CD8-positive, alpha-beta memory T cell (primary cell): ENCODE measurements around the gene SCN3B. TPM values are rescaled to one million over a fixed set of nuclear protein-coding genes. Genes with fewer than 3 reads are reported as not detected.

ENCODE experiments used
- CTCF ChIA-PET: fragments of 350-600 bp; sonication (Branson Sonifier 250); formaldehyde crosslinking; loops from one replicate; lab custom pipeline; 2021; ENCODE audit warnings: antibody characterized with exemption; lab: Charles Lee
- POLR2A ChIA-PET: fragments of 350-600 bp; sonication (Branson Sonifier 250); formaldehyde crosslinking; loops from one replicate; lab custom pipeline; 2021; ENCODE audit warnings: antibody characterized with exemption; lab: Charles Lee
- DNase-seq, 5 donors: peaks; one replicate each; pipeline versions ENCODE4 v3.0.0 to v3.0.0-alpha.2; 2020 to 2022; ENCODE audit warnings: mixed read lengths in 1 of 5
- H3K27ac ChIP-seq: one replicate; pipeline ENCODE4 v1.7.0; 2013; ENCODE audit warnings: low read depth, mild to moderate bottlenecking, low read length, moderate library complexity
- H3K27me3 ChIP-seq: 2 replicates; pipeline ENCODE4 v1.7.0; 2013; ENCODE audit warnings: low read length, mild to moderate bottlenecking; ENCODE audit not compliant: insufficient read depth, poor library complexity, severe bottlenecking
- H3K36me3 ChIP-seq: 2 replicates; pipeline ENCODE4 v1.7.0; 2013; ENCODE audit warnings: mild to moderate bottlenecking, low read length, moderate library complexity; ENCODE audit not compliant: insufficient read depth
- H3K4me1 ChIP-seq: 2 replicates; pipeline ENCODE4 v1.7.0; 2013; ENCODE audit warnings: mild to moderate bottlenecking, low read length, moderate library complexity; ENCODE audit not compliant: insufficient read depth
- H3K4me3 ChIP-seq: 2 replicates; pipeline ENCODE4 v1.7.0; 2013; ENCODE audit warnings: mild to moderate bottlenecking, low read length
- H3K9me3 ChIP-seq: 2 replicates; pipeline ENCODE4 v1.7.0; 2013; ENCODE audit warnings: mild to moderate bottlenecking, low read length
- H3K27ac Mint-ChIP-seq, 8 donors: one replicate each; pipeline ENCODE4 v1.8.0; 2020 to 2021; ENCODE audit warnings: mixed read lengths in 8 of 8, mild to moderate bottlenecking in 6 of 8, inconsistent platforms in 3 of 8, moderate library complexity in 3 of 8
- H3K27me3 Mint-ChIP-seq, 2 donors: one replicate each; pipeline ENCODE4 v1.8.0; 2020 to 2021; ENCODE audit warnings: mixed read lengths in 2 of 2, mild to moderate bottlenecking in 1 of 2, moderate library complexity in 1 of 2
- H3K36me3 Mint-ChIP-seq, 3 donors: one replicate each; pipeline ENCODE4 v1.8.0; 2020 to 2021; ENCODE audit warnings: mixed read lengths in 3 of 3, inconsistent platforms in 1 of 3, mild to moderate bottlenecking in 1 of 3
- H3K4me1 Mint-ChIP-seq, 3 donors: one replicate each; pipeline ENCODE4 v1.8.0; 2020 to 2021; ENCODE audit warnings: mixed read lengths in 3 of 3, inconsistent platforms in 1 of 3, mild to moderate bottlenecking in 1 of 3
- H3K4me3 Mint-ChIP-seq, 7 donors: one replicate each; pipeline ENCODE4 v1.8.0; 2020 to 2021; ENCODE audit warnings: mixed read lengths in 7 of 7, mild to moderate bottlenecking in 6 of 7, moderate library complexity in 4 of 7, inconsistent platforms in 2 of 7
- H3K9me3 Mint-ChIP-seq, 5 donors: one replicate each; pipeline ENCODE4 v1.8.0; 2020 to 2022; ENCODE audit warnings: mixed read lengths in 5 of 5, mild to moderate bottlenecking in 3 of 5, moderate library complexity in 2 of 5, inconsistent platforms in 1 of 5
- polyA plus RNA-seq: library from polyadenylated mRNA; unstranded; fragments of 300-500 nt; fragmentation: Illumina TruSeq; gene quantifications from one replicate; pipeline ENCODE4 v1.2.3, GENCODE V29; 2021
- total RNA-seq, 2 experiments: library from RNA; stranded (reverse); gene quantifications; one replicate each; pipeline ENCODE4 v1.2.3, GENCODE V29; 2021

The SCN3B gene
- total and polyA plus RNA-seq, 3 experiments from 2014 or later: 0.22 TPM; not detected in 2

DNA sequence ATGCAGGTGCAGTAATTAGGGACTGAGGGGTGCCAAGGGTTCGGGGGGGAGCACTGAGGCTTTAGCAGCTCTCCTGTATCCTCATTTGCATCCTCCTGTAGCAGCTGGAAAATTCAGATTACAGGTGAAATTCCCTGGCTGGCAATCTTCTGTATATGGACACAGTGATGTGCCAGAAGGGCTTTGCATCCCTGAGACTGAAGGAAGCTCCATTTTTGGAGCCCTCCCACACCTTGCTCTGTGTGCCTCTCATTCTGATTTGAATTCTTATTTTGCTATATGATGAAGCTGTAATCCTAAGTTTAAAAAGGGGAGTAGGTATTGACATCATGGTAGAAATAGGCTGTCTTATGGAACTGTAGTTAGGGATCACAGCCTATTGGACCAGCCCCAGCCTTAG is 46.6 kb downstream of the SCN3B start:
- H3K4me3 Mint-ChIP-seq: no peak overlapping the region
- Histone ChIP-seq H3K36me3 (peaks cover 1% of the 10 kb centered on the region), H3K27me3 (no peaks in the 10 kb centered on the region), H3K4me3 (no peak overlapping the region), H3K4me1 (no peaks in the 10 kb centered on the region), H3K9me3 (no peaks in the 10 kb centered on the region), H3K27ac (no peak overlapping the region)
- peaks cover 6 to 86% (median 22%) of the 10 kb centered on the region in 3 donors for H3K36me3 Mint-ChIP-seq
- no peaks in the 10 kb centered on the region for H3K27me3 Mint-ChIP-seq
- DNase-seq: no peak
- CTCF ChIA-PET: no interaction called here
- POLR2A ChIA-PET: no interaction called here
- H3K9me3 Mint-ChIP-seq: no peaks in the 10 kb centered on the region
- H3K4me1 Mint-ChIP-seq: no peaks in the 10 kb centered on the region
- H3K27ac Mint-ChIP-seq: no peak overlapping the region

DNA sequence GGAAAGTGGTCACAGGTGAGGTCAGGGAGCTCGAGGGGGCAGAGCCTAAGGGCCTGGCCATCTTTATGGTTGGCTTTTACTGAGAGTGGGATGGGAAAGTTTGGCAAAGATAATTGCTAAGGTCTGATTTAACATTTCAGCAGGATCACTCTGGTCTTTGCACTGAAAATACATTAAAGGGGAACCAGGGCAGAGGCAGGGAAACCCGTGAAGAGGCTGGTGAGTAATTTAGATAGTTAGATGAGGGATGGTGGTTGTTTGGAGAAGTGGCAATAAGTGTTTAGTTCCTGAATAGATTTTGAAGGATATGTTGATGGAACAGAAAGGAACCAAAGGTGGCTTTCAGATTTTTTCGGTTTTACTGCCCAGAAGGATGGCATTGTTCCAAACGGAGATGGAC is 50.8 kb downstream of the SCN3B start:
- Histone ChIP-seq H3K9me3 (no peaks in the 10 kb centered on the region), H3K36me3 (no peaks in the 10 kb centered on the region), H3K27me3 (no peaks in the 10 kb centered on the region), H3K27ac (no peak overlapping the region), H3K4me1 (no peaks in the 10 kb centered on the region), H3K4me3 (no peak overlapping the region)
- Mint-ChIP-seq H3K9me3 (no peaks in the 10 kb centered on the region), H3K27ac (peak overlapping the region in 2 of 8 donors; percentile 16 to 40), H3K4me1 (no peaks in the 10 kb centered on the region), H3K27me3 (no peaks in the 10 kb centered on the region), H3K4me3 (no peak overlapping the region), H3K36me3 (peaks cover 6 to 80% (median 28%) of the 10 kb centered on the region in 3 donors)
- DNase-seq: no peak
- ChIA-PET POLR2A (no interaction called here), CTCF (interaction anchor here (0.6 kb wide), 1 partner anchor 10 kb away, joined by 3 read pairs; no protein-coding TSS in a partner anchor)

DNA sequence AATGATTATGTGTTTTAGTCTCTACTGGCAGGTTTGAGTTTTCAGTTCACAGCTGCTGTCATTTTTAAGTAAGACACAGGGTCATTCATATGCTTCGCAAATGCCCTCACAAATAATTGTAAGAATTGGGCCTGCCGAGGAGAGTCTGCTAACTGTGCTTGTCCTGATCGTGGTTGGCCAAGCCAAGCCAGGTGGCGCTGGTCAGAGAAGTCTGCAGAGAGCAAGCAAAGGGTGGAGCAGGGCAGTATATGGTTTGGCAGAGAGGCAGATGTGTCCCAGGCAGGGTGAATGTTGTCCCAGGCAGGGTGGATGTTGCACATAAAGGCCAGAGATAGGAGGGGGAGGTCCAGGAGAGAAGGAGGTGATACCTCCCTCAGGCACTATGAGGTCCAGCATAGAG is 52.7 kb downstream of the SCN3B start:
- Mint-ChIP-seq H3K4me1 (no peaks in the 10 kb centered on the region), H3K27me3 (no peaks in the 10 kb centered on the region), H3K27ac (no peak overlapping the region), H3K36me3 (peaks cover 6 to 73% (median 34%) of the 10 kb centered on the region in 3 donors), H3K9me3 (no peaks in the 10 kb centered on the region), H3K4me3 (no peak overlapping the region)
- Histone ChIP-seq H3K4me1 (no peaks in the 10 kb centered on the region), H3K36me3 (no peaks in the 10 kb centered on the region), H3K27me3 (no peaks in the 10 kb centered on the region), H3K9me3 (no peaks in the 10 kb centered on the region), H3K4me3 (no peak overlapping the region), H3K27ac (no peak overlapping the region)
- CTCF ChIA-PET: no interaction called here
- POLR2A ChIA-PET: no interaction called here
- no peak for DNase-seq

DNA sequence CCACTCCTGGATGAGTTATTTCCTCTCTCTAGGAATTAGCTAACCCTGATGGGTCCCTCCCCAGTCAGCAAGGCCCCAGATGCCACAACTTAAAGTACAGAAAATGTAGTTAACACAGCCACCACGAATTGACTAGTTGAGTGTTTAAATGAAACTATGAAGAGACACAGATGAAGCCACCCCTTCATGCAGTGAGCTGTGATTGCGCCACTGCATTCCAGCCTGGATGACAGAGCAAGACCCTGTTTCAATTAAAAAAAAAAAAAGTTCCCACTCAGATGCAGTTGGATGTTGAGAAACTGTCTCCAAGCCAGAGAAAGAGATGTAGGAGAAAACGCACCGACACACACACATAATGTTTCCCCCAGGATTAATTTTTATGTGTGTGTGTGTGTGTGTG is 53.3 kb downstream of the SCN3B start:
- Mint-ChIP-seq H3K4me1 (no peaks in the 10 kb centered on the region), H3K27me3 (no peaks in the 10 kb centered on the region), H3K4me3 (no peak overlapping the region), H3K36me3 (peaks cover 6 to 71% (median 31%) of the 10 kb centered on the region in 3 donors), H3K9me3 (no peaks in the 10 kb centered on the region), H3K27ac (peak overlapping the region in 1 of 8 donors; percentile 2)
- H3K27ac ChIP-seq: no peak overlapping the region
- CTCF ChIA-PET: interaction anchor here (1.1 kb wide), 1 partner anchor 21 kb away, joined by 3 read pairs; no protein-coding TSS in a partner anchor
- H3K36me3 ChIP-seq: no peaks in the 10 kb centered on the region
- no peaks in the 10 kb centered on the region for H3K9me3 ChIP-seq
- no peak overlapping the region for H3K4me3 ChIP-seq
- no peaks in the 10 kb centered on the region for H3K4me1 ChIP-seq
- POLR2A ChIA-PET: no interaction called here
- no peaks in the 10 kb centered on the region for H3K27me3 ChIP-seq
- no peak for DNase-seq

DNA sequence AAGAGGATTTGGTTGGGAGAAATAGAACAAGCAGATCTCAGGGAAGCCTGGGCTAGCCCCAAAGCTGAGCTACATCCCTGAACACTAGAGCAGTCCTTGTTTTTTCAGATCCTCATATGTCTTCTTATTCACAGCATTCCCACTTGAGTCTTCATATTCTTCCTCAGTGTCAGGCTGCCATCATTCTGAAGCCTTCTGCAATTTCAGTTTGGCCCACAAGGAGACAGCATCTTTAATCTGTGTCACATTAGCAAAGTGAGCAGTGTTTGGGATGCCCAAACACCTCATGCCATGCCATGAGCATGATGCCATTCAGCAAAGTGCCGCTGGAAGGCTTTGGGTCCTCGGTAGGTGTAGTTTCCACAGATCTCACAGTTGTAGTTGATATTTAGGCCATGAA is 56.6 kb downstream of the SCN3B start:
- Histone ChIP-seq H3K27ac (no peak overlapping the region), H3K36me3 (no peaks in the 10 kb centered on the region), H3K4me1 (no peaks in the 10 kb centered on the region), H3K27me3 (no peaks in the 10 kb centered on the region), H3K9me3 (no peaks in the 10 kb centered on the region), H3K4me3 (no peak overlapping the region)
- Mint-ChIP-seq H3K9me3 (no peaks in the 10 kb centered on the region), H3K4me1 (no peaks in the 10 kb centered on the region), H3K4me3 (no peak overlapping the region), H3K27me3 (no peaks in the 10 kb centered on the region), H3K36me3 (peaks cover 0 to 63% (median 28%) of the 10 kb centered on the region in 3 donors), H3K27ac (no peak overlapping the region)
- DNase-seq: no peak
- ChIA-PET POLR2A (no interaction called here), CTCF (interaction anchor here (1.7 kb wide), 1 partner anchor 16 kb away, joined by 8 read pairs; no protein-coding TSS in a partner anchor)

DNA sequence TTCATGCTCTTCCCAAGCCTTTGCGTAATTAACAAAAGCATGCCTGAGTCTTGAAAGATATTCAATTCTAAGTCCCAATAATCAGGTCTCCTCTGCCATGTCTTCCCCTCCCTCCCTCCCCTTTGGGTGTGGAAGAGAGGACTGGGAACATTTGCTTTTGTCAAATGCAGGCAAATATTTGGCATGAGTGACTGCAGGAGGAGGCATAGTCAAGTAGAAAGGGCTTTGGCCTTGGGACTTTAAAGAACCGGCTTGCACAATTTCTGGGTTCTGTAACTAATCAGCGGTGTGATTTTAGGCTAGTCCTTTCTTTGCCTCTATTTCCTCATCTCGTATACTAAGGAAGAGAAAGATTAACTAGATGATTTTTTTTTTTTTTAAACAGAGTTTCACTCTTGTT is 59.5 kb downstream of the SCN3B start:
- CTCF ChIA-PET: no interaction called here
- Mint-ChIP-seq H3K27ac (no peak overlapping the region), H3K9me3 (no peaks in the 10 kb centered on the region), H3K36me3 (peaks cover 0 to 56% (median 27%) of the 10 kb centered on the region in 3 donors), H3K4me3 (no peak overlapping the region), H3K27me3 (no peaks in the 10 kb centered on the region), H3K4me1 (no peaks in the 10 kb centered on the region)
- no peaks in the 10 kb centered on the region for H3K9me3 ChIP-seq
- no peak overlapping the region for H3K4me3 ChIP-seq
- H3K4me1 ChIP-seq: no peaks in the 10 kb centered on the region
- DNase-seq: no peak
- POLR2A ChIA-PET: no interaction called here
- H3K27me3 ChIP-seq: no peaks in the 10 kb centered on the region
- no peaks in the 10 kb centered on the region for H3K36me3 ChIP-seq
- H3K27ac ChIP-seq: no peak overlapping the region

DNA sequence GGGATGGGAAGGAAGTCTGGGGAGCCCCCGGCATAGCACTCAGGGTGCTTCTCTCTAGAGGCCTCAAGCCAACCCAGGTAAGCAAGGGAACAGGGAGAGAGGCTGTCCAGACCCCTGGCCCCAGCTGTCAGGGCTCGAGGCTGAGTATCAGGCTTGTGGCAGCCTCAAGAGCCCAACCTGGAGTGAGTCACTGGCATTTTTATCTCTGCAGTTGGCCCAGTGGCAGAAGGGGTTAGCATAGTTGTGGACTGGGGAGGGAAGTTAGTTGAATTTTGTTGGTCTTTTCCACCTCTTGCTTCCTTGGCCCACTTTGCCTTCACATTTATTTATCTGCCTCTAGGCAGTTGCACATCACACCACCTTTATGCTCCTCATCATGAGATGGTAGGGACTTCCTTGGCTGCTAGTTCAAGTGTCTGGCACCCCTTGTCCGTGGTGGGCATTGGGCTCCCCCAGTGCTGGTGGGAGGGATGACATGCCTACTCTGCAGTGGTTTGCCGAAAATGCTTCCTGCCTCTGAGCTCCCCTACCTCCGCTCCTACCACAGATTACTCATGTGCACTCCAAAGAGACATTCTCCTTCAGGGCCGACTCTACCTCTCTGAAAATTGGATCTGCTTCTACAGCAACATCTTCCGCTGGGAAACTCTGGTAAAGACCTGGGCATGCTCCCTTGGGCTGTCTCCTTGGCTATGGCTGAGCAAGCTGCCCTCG is 60.1 kb downstream of the SCN3B start:
- H3K27ac ChIP-seq: no peak overlapping the region
- no peak for DNase-seq

DNA sequence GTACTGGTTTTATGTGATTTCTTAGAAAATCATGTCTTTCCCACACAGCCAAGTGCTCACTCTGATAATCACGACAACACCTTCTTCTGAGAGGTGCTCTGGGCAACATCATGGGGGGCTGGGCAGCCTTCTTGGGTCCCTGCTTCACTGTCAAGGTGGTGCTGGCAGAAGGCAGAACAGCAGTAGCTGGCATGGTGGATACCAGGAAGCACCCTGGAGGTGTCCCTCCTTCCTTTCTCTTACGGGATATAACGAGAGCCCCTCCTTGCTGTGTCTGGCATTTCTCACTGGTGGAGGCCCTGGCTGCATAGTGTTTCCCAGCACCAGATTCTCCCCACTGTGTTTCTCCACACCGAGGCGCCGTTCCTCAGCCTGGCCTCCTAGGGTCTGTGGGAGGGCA is 60.9 kb downstream of the SCN3B start:
- Mint-ChIP-seq H3K36me3 (peaks cover 0 to 50% (median 19%) of the 10 kb centered on the region in 3 donors), H3K4me1 (no peaks in the 10 kb centered on the region), H3K4me3 (no peak overlapping the region), H3K27ac (no peak overlapping the region), H3K9me3 (no peaks in the 10 kb centered on the region), H3K27me3 (no peaks in the 10 kb centered on the region)
- POLR2A ChIA-PET: no interaction called here
- CTCF ChIA-PET: interaction anchor here (1.1 kb wide), 1 partner anchor 10 kb away, joined by 3 read pairs; no protein-coding TSS in a partner anchor
- Histone ChIP-seq H3K27me3 (no peaks in the 10 kb centered on the region), H3K36me3 (no peaks in the 10 kb centered on the region), H3K4me3 (no peak overlapping the region), H3K9me3 (no peaks in the 10 kb centered on the region), H3K4me1 (no peaks in the 10 kb centered on the region), H3K27ac (no peak overlapping the region)
- DNase-seq: no peak

More for the DNA sequence above, 60.1 kb downstream of the SCN3B start:
- Histone ChIP-seq H3K9me3 (no peaks in the 10 kb centered on the region), H3K4me1 (no peaks in the 10 kb centered on the region), H3K27me3 (no peaks in the 10 kb centered on the region), H3K36me3 (no peaks in the 10 kb centered on the region), H3K4me3 (no peak overlapping the region)
- Mint-ChIP-seq H3K4me3 (no peak overlapping the region), H3K27ac (peak overlapping the region in 2 of 8 donors; percentile 29 to 92), H3K9me3 (no peaks in the 10 kb centered on the region), H3K36me3 (peaks cover 0 to 55% (median 25%) of the 10 kb centered on the region in 3 donors), H3K4me1 (no peaks in the 10 kb centered on the region), H3K27me3 (no peaks in the 10 kb centered on the region)
- POLR2A ChIA-PET: no interaction called here
- CTCF ChIA-PET: interaction anchor here (1.1 kb wide), 1 partner anchor 9 kb away, joined by 3 read pairs; no protein-coding TSS in a partner anchor
